Stimulated activated CD4-positive, alpha-beta T cell treated with anti-CD3 and anti-CD28 coated beads, Interleukin-12 subunit alpha, Interleukin-12 subunit beta, amount 100 ng/mL, for 4 hours (primary cell): ENCODE measurements around the gene ASIC2.

Experiments used
- DNase-seq: peaks from one replicate; pipeline ENCODE4 v3.0.0-alpha.2; 2020

Gene ASIC2

GRCh38 chr17:33242375-33243124 is 50.5 kb downstream of the ASIC2 start:
- DNase-seq = no peak

DNA sequence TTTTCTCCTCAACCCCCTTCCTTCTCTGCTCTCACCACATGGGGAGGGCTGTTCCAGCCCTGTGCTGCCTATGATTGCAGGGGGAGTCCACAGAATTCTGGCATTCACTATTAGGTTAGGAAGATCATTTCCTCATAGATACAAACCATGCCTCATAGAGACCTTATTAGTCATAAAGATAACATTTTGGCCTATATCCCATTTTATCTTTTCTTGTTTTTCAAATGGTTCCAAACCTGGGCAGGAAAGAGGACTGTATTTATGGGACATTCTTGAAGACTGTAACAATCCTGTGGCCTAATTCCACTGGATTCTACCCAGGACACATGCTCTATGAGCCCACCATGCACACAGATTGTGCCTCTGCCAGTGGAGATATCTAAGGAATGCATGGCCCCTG is 51.7 kb downstream of the ASIC2 start:
- DNase-seq = no peak

DNA sequence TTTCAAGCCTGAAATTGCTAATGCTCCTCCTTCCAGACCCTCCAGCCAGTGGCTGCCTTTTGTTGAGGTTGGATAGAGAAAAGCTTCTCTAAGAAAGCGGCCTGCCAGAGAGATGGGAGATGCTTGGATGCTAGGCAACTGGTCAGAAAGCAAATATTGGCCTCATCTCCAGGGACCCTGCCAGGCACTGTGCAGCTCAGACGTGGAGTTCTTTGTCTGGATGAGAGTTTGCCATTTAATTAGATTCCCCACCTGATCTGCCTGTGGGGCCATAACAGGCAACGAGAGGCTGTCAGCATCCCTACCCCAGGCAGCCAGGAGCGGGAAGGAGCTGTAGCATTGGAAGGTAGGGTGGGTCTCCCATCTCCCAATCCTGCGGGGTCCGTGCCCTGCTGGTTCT is 52.7 kb downstream of the ASIC2 start:
- DNase-seq = no peak

DNA sequence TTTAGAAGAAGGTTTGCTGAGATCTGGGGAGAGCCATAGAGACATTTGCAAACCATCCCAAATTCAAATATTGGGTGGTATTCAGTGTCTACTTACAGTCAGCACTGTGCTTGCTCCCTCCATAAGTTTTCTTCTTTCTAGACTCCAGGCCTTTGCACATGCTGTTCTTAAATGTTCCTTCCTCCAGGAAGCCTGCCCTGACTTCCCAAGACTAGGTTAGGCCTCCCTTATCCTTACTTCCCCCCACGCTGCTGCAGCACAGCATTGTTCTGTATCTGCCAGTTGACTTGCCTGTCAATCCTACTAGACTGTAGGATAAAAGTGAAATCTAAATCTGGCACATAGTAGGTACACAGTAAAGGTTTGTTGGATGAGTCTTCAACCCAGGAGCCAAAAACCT is 53.4 kb downstream of the ASIC2 start:
- no peak for DNase-seq

- DNase-seq = no peak
These were observed 58.0 kb downstream of the ASIC2 start for GRCh38 chr17:33234930-33235685.

DNA sequence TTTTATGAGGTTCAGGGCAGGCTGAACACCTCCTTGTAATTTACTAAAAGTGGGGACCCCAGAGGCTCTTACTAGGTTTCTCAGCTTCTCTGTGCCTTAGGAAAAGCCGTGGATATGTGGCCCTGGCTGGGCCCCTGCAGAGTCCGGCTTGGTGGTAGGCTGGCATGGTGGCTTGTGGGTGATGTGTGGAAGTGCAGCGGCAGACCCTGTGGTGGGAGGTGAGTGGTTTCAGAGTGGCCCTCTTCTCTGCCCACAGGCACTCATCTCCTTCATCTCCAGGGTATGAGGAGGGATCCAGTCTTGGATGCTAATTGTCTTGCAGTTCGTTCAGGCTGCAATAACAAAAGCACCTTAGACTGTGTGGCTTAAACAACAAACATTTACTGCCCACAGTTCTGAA is 58.9 kb downstream of the ASIC2 start:
- DNase-seq = no peak

DNA sequence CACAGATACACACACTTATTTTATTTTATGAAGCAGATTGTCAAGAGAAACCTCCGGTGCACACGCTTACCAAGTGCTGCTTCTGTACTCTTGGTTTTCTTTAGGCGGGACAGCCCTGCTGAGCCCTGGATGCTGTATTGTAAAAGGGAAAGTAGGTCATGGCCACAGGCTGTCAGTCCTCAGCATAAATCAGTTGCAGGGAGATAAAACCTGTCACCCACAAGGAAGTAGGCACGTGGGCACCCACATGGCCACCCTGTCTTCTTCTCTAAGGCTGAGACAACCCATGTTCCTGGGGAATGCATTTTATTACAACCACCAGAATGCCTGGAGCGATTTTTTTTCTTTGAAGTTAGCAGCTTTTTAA is 59.3 kb downstream of the ASIC2 start:
- no peak for DNase-seq

- DNase-seq = no peak
These were observed 63.6 kb downstream of the ASIC2 start for GRCh38 chr17:33229499-33229898.

DNA sequence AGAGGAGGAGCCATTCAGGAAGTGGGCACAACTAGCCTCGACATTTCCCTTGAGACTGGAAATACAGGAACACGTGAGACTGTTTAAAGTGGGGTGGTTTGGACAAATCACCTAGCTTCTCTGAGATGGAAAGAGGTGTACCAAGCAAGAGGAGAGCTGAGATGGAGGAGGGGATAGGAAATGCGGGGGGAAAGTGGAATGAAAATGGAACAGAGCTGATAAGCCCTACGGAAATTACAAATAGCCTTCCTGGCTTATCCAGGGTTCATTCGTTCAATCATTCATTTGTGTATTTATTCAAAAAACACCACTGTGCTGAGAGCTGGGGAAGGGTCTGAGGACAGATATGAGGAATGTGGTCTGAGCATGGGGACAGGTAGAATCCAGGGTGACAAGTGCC is 64.1 kb downstream of the ASIC2 start:
- no peak for DNase-seq

DNA sequence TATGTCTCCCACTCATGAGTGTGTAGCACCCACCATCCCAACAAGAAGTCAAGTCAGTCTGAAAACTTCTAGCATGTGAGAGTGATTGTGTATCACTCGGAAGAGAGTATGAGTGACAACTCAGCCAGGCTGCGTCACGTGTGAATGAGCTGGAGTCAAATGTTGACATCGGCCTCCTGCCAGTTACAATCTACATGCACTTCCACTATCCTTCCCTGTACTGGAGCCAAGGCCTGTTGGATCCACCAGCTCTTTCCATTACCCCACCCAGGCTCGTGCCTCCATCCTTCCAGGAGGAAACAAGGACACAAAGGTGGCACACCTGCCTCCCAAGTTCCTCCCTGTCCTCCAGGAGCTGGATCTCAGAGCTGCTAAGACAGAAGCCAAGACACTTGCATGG is 64.5 kb downstream of the ASIC2 start:
- DNase-seq = no peak

DNA sequence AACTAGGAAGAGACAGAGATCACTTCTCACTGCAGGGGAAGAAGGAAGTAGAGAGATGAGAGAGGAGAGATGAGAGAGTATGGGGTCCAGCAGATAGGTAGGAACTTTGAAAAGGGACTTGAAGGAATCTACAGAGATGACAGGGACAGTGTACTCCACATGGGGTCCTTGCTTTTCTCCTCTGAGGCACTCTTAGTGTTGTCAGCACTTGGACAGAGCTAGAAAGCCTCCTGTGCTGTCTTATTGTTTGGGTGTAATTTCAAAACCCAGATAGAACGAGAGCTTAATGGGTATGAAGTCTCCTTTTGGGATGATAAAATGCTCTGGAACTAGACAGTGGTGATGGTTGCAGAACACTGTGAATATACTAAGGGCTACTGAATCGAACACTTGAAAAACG is 65.2 kb downstream of the ASIC2 start:
- DNase-seq = no peak

GRCh38 chr17:33225994-33226393 is 67.1 kb downstream of the ASIC2 start:
- DNase-seq = no peak

DNA sequence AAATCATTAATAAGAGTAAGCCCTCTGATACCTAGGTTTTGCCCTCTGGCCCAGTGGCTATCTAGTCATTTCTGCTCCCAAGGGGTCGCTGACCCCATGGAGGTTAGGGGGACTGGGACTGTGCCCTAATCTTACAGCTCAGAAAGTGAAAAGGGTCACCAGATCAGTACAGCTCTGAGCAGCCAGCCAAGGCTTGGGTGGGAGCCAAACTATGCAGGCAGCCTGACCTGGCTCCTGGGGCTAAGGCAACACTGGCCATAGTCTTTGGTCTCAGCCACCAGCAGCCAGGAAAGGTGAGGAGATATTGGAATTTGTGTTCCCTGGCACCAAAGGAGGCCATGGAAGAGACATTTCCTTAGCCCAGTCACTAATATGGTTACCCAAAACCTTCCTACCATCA is 67.6 kb downstream of the ASIC2 start:
- no peak for DNase-seq

GRCh38 chr17:33220036-33220435 is 73.1 kb downstream of the ASIC2 start:
- no peak for DNase-seq

DNA sequence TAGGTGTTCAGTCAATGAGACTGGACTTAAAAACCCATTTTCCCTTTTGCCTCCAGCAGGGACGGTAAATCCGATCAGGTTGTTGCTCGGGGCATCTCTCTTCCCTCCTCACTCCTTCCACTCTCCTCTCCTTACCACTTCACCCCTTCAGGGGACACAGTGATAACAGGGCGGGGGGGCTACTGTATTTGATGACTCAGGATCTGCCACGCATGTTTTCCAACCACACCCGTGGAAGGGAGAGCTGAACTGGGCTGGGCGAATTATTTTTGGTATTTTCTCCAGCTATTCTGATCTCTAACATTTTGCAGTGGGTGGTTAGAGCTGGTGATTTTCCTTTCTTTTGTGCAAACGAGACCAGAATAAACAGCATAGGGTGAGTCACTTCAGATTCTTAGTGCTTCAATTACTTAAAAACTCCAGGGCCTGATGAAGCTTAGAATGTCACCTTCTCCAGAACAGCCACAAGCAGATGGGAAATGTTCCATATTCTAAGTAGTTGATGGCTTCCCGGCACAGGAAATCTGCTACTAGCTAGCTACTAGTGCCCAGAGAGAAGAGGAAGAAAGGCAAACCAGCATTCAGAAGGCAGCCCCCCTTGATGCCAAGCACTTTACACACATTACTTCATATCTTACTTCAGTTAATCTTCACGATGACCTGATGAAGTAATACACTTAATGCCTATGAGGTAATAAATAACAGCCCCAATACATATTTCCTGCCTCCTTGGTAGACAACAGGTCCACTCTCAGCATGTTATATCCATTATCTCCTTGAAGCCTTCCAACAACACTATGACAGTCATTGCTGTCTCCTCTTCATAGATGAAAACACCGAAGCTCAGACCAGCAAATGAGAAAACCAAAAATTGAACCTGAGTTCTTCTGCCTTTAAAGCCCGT is 74.1 kb downstream of the ASIC2 start:
- DNase-seq = no peak

DNA sequence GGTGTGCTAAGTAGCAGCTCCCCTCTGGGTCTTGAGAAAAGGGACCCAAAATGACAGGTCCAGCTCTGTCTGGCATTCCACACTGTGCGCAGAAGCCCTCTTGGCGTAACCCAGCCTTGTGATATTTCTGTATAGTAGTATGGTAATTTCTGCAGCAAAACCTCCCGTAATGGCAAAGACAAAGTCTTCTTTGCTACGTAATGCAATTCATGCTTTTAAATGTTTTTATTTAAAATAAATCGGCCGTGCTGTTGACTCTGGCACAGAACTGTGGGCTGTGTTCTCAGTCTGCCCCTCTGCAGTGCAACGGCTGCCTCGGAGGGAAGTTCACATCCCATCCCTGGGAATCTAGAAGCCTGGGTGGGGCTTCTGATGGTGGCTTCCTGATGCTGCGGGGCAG is 75.2 kb downstream of the ASIC2 start:
- DNase-seq = no peak

GRCh38 chr17:33214996-33215395 is 78.1 kb downstream of the ASIC2 start:
- DNase-seq = no peak

GRCh38 chr17:33210285-33210684 is 82.8 kb downstream of the ASIC2 start:
- DNase-seq = no peak

DNA sequence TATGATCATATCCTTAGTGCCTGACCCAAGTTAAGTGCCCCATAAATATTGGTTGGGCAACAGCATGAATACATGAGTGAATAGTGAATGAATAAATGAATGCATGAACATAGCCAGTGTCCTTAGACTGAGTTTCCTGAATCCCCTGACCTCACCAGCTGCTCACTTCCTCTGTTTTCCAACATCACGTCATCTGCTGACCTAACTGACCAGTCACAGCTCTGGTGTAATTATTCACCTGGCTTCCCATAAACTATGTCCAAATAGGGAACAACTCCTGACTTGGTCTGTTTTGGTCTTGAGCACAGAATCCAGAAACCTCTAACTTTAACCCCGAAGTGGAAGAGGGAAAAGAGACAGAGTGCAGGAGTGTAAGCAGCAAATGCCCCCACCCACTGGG is 83.4 kb downstream of the ASIC2 start:
- DNase-seq = no peak

DNA sequence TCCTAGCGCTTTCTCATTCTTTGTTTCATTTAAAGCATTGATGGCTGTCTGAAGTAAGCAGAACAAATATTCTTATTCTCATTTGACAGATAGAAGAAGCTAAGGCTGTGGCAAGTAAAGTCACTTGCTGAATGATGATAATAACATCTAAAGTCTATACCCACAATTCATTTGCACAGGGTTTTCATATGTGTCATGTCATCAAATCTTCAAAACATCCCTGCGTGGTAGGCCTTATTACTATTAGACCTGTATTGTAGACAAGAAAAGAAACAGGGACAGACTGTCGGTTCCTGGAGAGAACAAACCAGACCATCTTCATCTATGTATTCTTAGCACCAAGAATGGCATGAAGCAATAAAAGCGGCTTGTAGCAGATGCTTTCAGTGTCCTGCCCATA is 85.9 kb downstream of the ASIC2 start:
- DNase-seq = no peak

- DNase-seq = no peak
These were observed 87.5 kb downstream of the ASIC2 start for GRCh38 chr17:33205552-33205951.

DNA sequence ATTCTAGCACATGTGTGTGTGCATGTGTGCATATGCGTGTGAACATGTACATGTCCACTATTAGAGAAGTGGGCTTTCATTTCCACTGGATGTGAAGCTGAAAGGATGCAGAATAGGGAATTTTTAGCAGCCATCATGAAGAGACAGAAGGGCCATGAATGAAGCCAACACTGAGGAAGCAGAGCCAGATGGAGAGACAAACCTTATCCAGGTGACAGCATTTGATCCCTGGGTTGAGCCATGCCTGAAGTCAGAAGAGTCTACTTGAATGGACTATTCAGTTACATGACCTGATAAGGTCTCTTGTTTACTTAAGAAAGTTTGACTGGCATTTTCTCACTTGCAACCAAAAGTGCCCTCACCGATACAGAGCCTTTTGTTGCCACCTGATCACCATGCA is 88.4 kb downstream of the ASIC2 start:
- DNase-seq = no peak

GRCh38 chr17:33204156-33204555 is 88.9 kb downstream of the ASIC2 start:
- no peak for DNase-seq
